Measurements from ENCODE around the gene RPTOR.
A peak's percentile ranks its signal among the peaks of the same experiment; 100 is the strongest.

RPTOR gene

DNA sequence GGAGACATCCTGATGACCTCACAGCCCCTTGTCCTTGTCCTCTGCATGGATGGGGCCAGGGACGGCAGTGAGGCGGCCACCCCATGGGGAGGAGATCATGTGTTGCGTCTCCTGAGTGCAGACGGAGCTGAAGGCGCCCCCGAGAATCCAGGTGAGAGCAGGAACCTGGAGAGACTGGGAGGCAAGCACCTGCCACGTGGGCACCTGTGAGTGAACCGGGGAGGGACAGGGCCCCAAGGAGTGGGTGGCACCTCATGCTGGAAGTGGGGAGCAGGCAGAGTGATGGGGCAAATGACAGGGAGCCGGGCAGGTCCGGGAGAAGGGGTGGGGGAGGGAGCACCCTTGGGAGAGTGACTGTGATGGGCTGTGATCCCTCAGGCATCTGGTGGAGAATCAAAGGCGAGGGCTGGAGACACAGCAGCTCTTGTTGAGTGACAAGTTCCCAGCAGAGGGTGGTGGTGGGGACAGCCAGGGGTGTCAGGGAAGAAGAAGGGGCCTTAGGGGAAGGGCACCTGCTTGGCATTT lies 272.7 kb downstream of the RPTOR start:
- DNase-seq (ENCODE audit: low read depth), result no peak

DNA sequence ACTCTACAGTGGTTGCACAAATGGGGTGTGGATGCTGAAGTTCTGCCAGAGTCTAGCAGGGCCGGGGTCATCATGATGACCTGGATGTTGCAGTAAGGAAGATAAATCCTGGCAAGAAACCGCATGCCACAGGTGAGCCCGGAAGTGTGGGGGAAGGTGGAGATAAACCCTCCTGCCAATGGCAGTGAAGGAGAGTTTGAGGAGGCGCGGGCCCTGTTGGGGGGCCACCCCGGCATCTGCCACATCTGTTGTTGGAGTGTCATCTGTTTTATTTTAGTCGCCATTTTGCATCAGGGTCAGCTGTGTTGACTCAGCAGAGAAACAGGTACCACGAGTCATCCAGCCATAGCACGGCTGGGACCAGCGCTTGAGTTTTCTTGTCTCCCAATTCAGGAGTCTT lies 273.2 kb downstream of the RPTOR start:
- DNase-seq (ENCODE audit: low read depth), result peak; percentile 30

DNA sequence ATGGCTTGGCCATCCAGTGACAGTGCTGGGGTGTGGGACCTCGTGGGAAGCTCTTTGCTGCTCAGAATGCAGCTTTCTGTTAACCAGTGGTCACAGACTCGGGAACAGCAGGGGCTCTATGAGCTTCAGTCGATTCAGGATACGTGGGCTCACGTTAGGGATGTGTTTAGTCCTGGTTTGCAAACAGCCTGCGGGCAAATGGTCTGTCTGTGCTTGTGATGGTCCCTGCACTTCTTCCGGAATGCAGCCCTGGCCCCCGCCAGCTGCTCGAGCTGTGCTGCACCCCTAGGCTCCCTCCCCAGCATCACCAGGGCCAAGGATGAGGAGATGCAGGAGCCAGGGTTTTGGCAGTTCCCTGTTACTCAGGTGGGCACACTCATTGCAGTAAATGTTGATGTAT lies 274.2 kb downstream of the RPTOR start:
- DNase-seq (ENCODE audit: low read depth), result no peak

DNA sequence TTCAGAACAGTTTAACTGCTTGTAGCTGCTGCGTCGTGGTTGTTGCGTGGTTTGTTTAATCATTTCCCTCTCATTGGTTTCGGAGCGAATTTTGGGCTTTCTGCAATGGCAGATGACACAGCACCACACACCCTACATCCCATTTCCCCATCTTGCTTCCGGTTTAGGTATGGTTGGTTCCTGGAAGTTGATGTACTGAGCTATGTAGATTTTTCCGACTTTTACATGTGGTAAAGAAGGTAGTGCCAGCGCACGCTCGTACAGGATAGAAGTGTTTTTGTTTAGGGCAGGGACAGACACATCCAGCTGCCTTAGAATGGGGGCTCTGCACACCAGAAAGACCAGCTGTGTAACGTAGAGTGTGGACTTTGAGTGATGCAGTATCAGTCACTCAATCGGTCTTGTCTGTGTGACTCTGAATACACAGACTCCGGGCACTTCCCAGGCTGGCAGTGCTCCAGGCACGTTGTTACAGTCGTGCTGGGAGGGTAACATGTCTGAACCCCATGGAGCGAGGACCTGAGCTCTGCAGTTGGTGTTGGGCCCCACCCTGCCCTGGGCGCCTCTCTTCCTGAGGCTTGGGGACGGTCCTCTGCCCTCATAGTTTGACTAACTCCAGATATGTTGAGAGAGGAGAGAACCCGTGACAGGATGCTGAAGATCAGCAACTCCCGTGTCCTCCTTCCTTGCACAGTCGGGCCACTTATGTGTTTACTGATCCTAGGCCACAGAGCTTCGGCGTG lies 275.0 kb downstream of the RPTOR start:
- DNase-seq (ENCODE audit: low read depth), result no peak

DNA sequence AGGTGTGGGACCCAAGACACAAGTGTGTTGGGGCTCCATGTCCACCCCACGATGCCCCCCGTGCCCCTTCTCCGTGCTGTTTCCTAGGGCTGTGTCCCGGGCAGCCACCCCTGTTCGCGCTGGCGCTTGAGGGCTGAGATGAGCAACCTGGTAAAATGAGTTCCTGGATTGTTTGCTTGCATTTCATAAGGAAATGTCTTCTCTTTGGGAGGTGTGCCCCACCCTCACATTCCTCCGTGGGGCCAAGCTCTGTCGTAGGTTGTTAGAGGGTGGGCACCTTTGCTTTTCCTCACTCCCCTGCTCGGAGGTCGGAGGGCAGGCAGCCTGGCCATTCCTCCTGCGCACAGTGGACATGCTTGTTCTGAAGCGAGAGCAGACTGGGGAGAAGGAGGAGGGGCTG lies 275.7 kb downstream of the RPTOR start:
- DNase-seq (ENCODE audit: low read depth), result no peak

DNA sequence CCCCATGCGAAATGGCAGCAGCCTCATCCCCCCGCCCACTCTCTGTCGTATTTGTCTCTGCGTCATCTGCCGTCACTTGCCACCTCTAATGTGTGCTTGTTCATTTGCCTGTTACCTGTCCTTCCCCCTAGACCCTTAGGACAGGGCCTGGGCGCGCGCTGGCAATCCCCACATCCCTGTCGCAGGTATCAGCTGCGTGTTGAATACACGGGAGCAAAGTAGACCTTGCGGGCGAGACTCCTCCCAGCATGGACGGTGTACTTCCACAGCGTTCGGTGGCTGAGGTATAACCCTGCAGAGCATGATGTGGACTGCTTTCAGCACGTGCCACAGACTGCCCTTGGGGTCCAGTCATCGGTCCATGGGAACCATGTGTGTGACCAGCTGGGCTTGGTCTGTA lies 276.9 kb downstream of the RPTOR start:
- DNase-seq (ENCODE audit: low read depth), result no peak

DNA sequence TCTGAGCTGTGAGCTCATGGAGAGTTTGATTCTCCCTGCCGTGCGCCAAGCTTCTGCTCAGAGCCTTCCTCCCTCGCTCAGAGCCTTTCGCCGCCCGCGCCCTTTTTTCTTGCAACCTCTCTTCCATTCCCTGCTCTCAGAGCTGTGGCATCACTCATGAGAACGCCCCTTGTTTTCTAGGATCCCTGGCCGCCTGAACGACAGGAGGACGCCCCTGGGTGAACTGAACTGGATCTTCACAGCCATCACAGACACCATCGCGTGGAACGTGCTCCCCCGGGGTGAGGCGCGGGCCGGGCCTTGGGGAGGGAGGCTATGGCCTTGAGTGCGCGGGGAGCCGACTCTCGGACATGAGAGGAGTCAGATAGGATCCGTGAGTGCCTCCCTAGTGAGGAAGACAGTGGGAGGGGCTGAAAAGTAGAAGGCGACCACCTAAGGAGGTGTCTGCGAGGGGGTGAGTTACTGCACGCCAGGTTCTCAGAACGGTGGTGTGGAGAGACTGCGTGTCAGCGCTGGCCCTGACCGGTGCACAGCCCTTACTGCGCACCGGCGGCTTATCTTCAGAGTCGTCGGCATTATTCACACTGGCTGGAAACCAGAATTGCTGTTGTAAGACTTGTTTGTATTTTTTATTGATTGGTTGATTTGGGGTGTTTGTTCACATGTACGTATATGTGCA lies 277.5 kb downstream of the RPTOR start:
- DNase-seq (ENCODE audit: low read depth), result no peak

DNA sequence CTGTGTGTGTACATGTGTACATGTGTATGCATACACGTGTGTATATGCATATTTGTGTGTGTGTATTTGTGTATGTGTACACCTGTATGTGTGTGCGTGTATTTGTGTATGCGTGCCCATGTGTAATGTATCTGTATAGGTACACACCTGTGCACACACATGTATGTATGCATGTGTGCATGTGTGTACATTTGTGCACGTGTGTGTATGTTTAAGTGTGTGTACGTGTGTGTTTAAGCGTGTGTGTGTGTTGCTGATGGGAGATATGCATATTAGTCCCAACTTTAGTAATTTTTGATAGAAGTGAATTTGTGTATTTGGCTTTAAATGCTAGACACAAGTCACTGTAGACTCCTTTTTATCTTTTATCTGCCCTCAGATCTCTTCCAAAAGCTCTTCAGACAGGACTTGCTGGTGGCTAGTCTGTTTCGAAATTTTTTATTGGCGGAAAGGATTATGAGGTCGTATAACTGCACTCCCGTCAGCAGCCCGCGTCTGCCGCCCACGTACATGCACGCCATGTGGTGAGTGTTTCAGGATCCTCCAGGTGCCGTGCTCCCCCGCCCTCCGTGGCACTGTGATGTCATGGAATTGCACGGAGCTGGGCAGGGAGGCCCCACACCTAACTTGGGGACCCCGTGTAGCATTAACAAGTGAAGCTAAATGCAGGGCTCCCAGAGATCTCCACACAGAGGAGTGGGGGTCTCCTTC lies 278.2 kb downstream of the RPTOR start:
- peak; percentile 46 for DNase-seq (ENCODE audit: low read depth)

DNA sequence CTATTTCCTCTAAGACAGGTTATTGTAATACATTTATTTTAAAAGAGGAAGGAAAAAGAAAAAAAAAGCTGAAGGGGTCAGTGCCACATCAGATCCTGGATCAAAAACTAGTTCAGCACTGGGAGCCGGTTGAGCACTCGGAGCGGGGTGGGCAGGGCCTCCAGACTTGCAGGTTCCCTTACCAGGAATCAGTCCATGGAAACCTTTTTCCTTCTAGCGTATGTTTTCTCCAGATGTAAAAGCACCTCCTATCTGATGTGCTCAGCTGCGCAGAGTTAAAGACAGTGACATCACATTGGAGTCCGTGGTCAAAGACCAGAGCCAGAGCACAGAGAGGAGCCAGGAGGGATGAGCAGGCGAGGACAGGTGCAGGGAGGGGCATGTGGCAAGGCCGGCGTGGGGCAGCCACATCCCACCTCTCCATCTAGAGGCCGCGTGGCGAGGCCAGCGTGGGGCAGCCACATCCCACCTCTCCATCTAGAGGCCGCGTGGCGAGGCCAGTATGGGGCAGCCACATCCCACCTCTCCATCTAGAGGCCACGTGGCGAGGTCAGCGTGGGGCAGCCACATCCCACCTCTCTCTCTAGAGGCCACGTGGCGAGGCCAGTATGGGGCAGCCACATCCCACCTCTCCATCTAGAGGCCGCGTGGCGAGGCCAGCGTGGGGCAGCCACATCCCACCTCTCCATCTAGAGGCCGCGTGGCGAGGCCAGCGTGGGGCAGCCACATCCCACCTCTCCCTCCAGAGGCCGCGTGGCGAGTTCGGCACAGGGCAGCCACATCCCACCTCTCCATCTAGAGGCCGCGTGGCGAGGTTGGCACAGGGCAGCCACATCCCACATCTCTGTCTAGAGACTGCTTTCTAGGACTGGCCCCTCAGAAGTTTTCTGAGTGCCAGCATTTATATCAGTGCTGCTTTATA lies 280.2 kb downstream of the RPTOR start:
- no peak for DNase-seq (ENCODE audit: low read depth)

DNA sequence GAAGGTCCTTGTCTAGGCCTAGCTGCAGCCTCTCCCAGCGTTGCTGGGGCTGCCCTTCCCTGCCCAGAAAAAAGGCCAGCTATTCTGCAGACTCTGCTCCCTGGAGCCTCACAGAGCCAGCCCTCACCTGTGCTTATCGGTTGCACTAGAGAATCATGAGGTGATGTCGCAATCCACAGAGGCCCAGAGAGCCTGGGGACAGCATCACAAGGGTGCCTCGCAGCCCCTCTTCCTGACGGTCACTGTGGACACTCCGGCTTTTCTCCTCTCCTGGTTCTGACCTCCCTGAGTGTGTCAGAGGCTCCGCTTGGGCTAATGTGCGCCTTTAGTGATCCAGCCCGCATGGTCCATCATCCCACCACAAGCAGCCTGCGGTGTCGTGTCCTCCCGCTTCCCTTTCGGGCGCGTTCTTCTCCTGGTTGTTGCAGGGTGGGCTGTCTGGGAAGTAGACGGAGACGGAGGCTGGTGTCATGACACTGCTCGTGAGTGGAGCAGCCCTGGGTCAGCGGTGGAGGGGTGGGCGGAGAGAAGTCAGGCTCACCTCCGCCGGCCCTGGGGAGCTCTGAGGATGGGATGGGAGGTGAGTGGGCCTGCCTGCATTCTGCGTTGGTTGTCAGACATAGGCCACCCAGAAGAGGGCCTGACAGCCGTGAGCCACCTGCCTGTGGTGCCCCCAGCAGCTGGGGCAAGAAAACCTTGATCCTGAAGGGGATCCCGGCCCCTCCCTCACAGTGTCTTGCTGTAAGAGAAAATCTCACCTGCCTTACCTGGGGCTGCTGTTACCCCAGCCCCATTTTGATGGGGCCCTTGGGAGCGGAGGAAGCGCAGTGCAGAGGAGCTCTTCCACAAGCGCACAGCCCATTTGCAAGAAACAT lies 281.1 kb downstream of the RPTOR start:
- DNase-seq (ENCODE audit: low read depth), result no peak

DNA sequence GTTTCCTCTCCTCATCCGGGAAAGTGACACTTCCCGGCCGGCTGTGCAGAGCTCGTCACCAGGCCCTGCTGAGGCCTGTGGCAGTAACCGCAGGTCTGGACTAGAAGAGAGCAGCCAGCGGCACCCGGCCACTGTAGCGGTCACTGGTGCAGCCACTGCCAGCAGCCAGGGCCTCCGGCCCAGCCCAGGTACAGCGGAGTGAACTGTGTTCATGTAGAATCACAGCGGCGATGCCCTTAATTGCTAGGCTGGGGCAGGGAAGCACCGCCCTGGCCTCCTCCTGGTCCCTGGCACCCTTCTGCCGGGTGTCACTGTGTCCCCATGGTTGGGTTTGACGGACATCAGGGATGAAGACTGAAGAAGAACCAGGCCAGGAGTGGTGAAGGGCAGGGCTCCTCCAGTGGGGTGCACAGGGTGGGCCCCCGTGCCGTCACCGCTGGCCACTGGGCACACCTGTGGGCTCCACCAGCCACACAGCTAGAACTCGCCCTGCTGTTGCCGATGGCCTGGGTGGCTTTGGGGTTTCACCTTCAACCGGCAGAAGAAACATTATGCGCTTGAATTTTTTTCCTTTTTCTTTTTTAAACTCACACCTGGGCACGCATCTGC lies 281.8 kb downstream of the RPTOR start:
- DNase-seq (ENCODE audit: low read depth), result no peak

DNA sequence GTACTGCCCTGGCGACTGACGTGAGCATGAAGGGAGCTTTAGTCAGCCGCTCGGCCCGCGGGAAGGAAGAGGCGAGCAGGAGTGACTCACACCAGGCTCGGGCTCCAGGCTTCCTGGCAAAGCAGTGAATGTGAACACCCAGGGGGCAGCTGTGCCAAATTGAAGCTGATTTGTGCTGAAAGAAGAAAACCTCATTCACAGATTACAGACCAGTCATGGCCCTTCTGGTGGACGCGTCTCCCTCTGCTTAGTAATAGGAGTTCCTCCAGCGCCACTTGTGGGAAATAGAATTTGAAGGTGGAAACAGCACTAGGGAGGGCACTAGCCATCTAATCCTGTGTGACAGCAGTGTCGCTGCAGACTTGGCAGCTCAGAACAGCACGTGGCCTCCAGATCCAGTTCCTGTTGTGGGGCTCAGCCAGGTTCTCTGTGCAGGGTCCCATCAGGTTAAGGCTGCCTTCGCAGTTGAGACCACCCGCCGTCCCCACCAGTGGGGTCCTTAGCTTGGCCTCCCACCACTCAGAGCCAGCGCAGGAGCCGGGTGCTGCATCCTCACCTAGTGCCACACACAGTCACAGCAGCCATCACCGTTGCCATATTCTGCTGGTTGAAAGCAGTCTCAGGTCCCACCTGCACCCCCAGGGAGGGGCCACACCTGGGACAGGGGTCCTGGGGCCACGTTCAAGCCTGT lies 282.5 kb downstream of the RPTOR start:
- peak; percentile 96 for DNase-seq (ENCODE audit: low read depth)

DNA sequence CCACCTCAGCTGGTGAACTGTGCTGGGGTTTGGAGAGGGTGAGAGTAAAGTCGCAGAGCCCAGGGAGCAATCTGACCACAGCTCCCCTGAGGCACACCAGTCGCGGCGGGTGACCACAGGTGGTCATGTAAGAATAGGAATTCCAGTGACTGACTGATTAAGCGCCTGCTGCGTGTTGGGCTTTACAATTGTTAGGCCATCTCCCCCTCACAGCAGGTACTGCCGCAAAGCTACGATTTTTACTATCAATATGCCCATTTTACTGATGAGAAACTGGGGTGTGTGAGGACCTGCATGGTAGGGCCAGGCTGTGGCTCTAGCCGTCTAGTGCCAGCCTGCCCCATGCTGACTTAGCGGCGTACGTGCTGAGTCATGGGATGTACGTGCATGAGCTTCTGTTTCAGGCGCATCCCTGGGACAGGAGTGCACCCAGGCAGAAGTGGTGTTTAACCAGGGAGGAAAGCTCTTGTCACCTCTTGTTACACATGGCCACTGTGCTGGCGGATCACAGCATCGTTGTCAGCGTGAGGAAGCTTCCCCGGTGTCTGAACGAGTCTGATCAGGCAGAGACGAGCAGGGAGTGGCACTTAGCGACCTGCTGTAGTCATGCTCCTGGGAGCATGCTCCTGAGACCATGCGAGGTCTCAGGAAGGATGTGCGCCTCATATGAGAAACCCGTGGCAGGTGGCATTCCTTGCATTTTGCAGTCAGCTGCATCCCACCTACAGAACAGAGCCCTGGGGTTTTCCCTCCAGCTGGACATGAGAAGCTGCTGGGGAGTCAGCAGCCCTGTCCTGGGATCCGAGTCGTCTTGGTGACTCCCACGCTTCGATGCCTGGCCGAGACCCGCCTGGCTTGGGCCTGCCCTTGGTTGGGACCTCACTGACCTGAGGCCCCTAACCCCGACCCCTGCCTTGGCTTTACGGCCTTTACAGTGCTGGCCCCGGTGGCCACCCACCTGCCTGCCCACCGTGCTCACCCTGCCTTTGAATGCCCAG lies 283.3 kb downstream of the RPTOR start:
- peak; percentile 8 for DNase-seq (ENCODE audit: low read depth)

DNA sequence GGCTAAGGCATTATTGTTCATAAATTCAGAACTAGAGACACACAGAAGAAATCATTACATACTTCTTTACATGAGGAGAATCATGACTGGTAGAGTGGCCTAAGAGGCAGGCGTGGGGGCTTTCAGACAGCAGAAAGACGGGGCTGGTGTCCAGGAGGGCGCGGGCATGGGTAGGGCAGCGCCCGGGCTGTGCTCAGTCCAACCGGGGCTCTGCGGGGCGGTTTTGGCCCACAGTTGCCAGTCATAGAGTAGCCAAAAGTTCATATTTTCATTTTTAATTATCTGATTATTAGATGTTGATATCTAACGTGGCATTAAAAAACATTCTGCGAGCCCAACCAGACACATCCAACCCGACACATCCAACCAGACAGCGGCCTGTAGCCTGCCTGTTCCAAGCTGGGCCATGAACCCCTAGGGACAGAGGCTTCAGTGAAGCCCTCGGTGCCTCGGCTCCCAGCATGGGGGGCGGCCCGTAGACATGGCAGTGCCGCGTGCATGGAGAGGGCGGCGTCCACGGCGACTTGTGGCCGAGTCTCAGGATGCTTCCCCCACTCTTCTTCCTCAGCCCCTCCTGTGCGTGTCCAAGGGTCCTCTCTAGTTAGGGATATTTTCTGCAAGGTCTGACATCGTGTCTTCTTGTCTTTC lies 284.7 kb downstream of the RPTOR start:
- DNase-seq (ENCODE audit: low read depth), result no peak

DNA sequence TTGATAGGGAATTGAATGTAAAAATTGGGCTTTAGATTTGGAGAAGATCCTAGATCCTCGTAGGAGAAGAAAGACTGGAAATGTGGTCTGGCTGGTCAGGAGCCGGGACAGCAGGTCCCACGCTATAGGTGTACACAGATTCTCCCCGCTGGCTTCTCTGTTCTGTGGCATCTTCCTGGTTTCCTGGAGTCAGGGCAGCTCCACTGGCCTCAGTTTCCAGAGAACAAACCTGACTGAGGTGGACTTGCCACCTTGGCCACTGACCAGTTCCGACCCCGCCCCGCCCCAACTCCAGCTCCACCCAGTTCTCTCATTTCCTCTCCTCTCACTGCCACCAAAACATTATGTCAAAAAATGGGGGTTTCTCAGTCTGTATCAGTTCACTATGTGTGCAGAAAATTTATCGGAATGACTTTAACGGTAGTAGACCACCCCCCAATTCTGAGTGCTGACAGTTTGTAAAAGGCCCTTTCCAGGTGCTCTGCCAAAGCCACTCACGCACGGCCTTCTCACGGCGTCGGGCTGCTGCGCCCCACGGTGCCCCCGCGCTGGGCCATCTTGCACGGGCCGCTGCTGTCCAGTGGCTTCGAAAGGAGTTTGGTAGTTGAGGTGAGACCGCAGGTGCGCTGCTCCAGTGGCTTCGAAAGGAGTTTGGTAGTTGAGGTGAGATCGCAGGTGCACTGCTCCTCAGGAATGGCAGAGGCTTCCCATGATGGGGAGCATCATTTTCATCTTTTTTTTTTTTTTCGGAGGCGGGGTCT lies 285.6 kb downstream of the RPTOR start:
- no peak for DNase-seq (ENCODE audit: low read depth)

DNA sequence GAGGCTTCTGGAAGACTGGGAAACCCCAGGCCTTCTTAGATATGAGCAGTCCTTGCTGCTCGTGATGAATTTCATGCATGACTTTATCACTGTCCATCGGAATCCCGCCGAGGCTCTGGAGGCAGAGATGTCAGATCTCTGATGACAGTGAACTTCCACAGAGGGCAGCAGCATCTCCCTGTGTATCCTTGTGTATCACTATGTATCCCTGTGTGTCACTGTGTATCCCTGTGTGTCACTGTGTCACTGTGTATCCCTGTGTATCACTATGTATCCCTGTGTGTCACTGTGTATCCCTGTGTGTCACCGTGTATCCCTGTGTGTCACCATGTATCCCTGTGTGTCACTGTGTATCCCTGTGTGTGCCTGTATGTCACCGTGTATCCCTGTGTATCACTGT lies 286.9 kb downstream of the RPTOR start:
- no peak for DNase-seq (ENCODE audit: low read depth)

DNA sequence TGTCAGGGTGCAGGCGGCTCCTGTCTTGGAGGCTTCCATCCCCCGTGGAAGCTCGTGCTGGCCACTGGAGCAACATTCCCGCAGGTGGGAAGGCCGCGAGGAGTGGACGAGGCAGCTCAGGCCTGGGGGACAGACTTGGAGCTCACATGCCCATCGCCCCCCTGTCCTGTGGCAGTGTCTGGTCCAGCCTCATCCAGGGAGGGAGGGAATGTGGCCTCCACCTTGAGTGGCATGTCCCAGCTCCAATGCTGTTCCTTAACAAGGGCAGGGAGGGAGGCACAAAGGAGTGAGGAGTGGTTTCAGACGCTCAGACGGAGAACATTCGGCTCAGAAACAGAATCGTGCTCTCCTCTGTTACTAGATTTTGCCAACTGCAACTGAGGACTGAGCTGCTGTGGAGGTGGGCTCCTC lies 287.6 kb downstream of the RPTOR start:
- peak; percentile 87 for DNase-seq (ENCODE audit: low read depth)

Data from iris pigment epithelial cell (primary cell).